Caco-2 (cell line): ENCODE results near the gene BICD1. TPM values are rescaled to one million over a fixed set of nuclear protein-coding genes. Genes with fewer than 3 reads are reported as not detected.

ENCODE experiments used
- BruUV-seq: library from RNA; stranded (reverse); fragments of 400-500 nt; replicated peaks from 2 replicates; lab custom pipeline; 2021; lab: Mats Ljungman, UMichigan
- CTCF ChIA-PET: fragments of 300-600 bp; sonication (Branson Sonifier 250); formaldehyde crosslinking; loops from one replicate; lab custom pipeline; 2022; ENCODE audit warnings: antibody characterized with exemption; lab: Charles Lee
- POLR2A ChIA-PET: fragments of 300-600 bp; sonication (Branson Sonifier 250); formaldehyde crosslinking; loops from one replicate; lab custom pipeline; 2022; ENCODE audit warnings: antibody characterized with exemption; lab: Charles Lee
- DNase-seq, 2 experiments: peaks; one replicate each; pipeline versions ENCODE4 v3.0.0 to v3.0.0-alpha.2; 2020 to 2022
- H3K27me3 ChIP-seq: replicated peaks from 2 replicates; pipeline ENCODE4 v1.6.0; 2011; ENCODE audit warnings: low read length; ENCODE audit not compliant: control insufficient read depth, insufficient read depth
- H3K36me3 ChIP-seq: 2 replicates; pipeline ENCODE4 v1.5.1; 2011; ENCODE audit warnings: low read length; ENCODE audit not compliant: control insufficient read depth, insufficient read depth
- H3K4me1 ChIP-seq: fragments of 250-450 bp; sonication (Bioruptor Pico); 2 replicates; pipeline ENCODE4 v1.5.1; 2020; ENCODE audit warnings: mild to moderate bottlenecking
- H3K4me3 ChIP-seq: 2 replicates; pipeline ENCODE4 v1.5.1; 2011; ENCODE audit warnings: low read depth, mild to moderate bottlenecking, control low read depth, low read length
- H3K9me3 ChIP-seq: fragments of 250-450 bp; sonication (Bioruptor Pico); 2 replicates; pipeline ENCODE4 v1.5.1; 2020; ENCODE audit warnings: mild to moderate bottlenecking, moderate library complexity
- H3K27ac Mint-ChIP-seq: one replicate; pipeline ENCODE4 v1.8.0; 2022; ENCODE audit warnings: mixed read lengths; ENCODE audit not compliant: unreplicated experiment
- H3K27me3 Mint-ChIP-seq: one replicate; pipeline ENCODE4 v1.8.0; 2022; ENCODE audit warnings: mixed read lengths; ENCODE audit not compliant: insufficient read depth, unreplicated experiment
- H3K36me3 Mint-ChIP-seq: one replicate; pipeline ENCODE4 v1.8.0; 2022; ENCODE audit warnings: mild to moderate bottlenecking, mixed read lengths; ENCODE audit not compliant: insufficient read depth, unreplicated experiment
- H3K4me1 Mint-ChIP-seq: one replicate; pipeline ENCODE4 v1.8.0; 2022; ENCODE audit warnings: low read depth, mixed read lengths; ENCODE audit not compliant: unreplicated experiment
- H3K4me3 Mint-ChIP-seq: one replicate; pipeline ENCODE4 v1.8.0; 2022; ENCODE audit warnings: mild to moderate bottlenecking, moderate library complexity, mixed read lengths; ENCODE audit not compliant: unreplicated experiment
- H3K9me3 Mint-ChIP-seq: one replicate; pipeline ENCODE4 v1.8.0; 2022; ENCODE audit warnings: mixed read lengths; ENCODE audit not compliant: unreplicated experiment
- CTCF ChIP-seq, 2 experiments: fragments of 200-600 bp in 1 of 2; IDR thresholded peaks; 1 replicate in 1 of 2; 2 replicates in 1 of 2; pipeline versions ENCODE4 v1.5.1 to v1.8.0; 2011 to 2022; ENCODE audit warnings: antibody characterized with exemption in 1 of 2, control low read depth in 1 of 2, inconsistent platforms in 1 of 2, low read depth in 1 of 2, low read length in 1 of 2, mild to moderate bottlenecking in 1 of 2, moderate library complexity in 1 of 2; ENCODE audit not compliant: insufficient read depth in 1 of 2, severe bottlenecking in 1 of 2, unreplicated experiment in 1 of 2
- intact Hi-C: fragments of 100-400 bp; cut with micrococcal nuclease; formaldehyde crosslinking; loops from one replicate; pipeline ENCODE4 v1.10.0; 2022; ENCODE audit not compliant: unreplicated experiment
- total RNA-seq: library from RNA; stranded (reverse); gene quantifications from 2 replicates; pipeline ENCODE4 v1.2.3, GENCODE V29; 2022

Gene BICD1
- total RNA-seq, 1 experiment from 2014 or later: 36.2 TPM

DNA sequence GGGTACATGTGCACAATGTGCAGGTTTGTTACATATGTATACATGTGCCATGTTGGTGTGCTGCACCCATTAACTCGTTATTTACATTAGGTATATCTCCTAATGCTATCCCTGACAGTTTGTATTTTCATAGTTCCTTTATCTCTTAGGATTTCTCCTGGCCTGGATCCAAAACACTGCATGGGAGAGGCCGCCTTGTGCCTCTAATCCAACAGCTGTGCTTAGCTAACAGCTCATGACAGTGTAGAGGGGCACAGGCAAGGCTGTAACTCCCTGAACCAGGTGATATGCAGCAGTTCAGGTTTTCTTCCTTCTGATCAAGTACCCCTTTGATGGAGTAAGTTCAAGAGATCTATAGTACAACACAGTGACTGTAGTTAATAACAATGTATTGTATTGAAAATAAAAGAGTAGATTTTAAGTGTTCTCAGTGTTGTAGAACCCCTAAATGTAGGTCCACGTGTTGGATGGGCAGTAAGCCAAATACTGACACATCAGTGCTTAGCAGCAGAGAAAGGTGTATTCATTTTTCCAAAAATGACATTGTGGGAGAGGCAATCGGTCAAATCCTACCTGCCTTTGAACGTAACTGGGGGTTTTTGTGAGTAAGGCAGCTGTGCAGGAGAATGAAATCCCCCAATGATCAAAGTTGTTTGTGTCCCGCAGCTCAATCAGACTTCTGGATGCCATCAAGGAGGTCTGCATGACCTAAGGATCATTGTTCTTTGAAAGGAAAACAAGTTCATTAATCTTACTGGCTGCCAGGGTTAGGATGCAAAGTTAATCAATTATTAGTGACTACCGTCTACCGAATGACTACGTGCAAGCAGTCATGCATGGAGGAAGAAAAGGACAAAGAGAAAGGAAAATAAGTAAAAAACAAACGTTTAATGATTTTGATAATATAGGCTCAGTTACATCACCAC, 203.4 kb downstream of the BICD1 start:
- H3K4me3 Mint-ChIP-seq: no peak overlapping the region
- no peaks in the 10 kb centered on the region for H3K27me3 Mint-ChIP-seq
- ChIA-PET CTCF (interaction anchor here (2.9 kb wide), 1 partner anchor 657 kb away, joined by 55 read pairs; no protein-coding TSS in a partner anchor), POLR2A (no interaction called here)
- H3K36me3 Mint-ChIP-seq: peaks cover 12% of the 10 kb centered on the region
- Histone ChIP-seq H3K27me3 (no peaks in the 10 kb centered on the region), H3K36me3 (no peaks in the 10 kb centered on the region), H3K4me3 (no peak overlapping the region), H3K4me1 (peaks cover 37% of the 10 kb centered on the region), H3K9me3 (peaks cover 3% of the 10 kb centered on the region; the same call in 1 of the 2 replicates)
- no peak for DNase-seq
- intact Hi-C loops: loop anchor here (10.0 kb wide), 1 partner anchor 905 kb away; no protein-coding TSS in a partner anchor
- peaks cover 44% of the 10 kb centered on the region for H3K4me1 Mint-ChIP-seq
- BruUV-seq: no TSS peak
- peaks cover 11% of the 10 kb centered on the region for H3K9me3 Mint-ChIP-seq
- TF ChIP-seq CTCF (IDR thresholded peaks at IDR 0.05; ENCODE audit: insufficient read depth in 1 of 2, low read depth in 1 of 2, low read length in 1 of 2, severe bottlenecking in 1 of 2, unreplicated experiment in 1 of 2): no peak
- H3K27ac Mint-ChIP-seq: peak overlapping the region; percentile 81

DNA sequence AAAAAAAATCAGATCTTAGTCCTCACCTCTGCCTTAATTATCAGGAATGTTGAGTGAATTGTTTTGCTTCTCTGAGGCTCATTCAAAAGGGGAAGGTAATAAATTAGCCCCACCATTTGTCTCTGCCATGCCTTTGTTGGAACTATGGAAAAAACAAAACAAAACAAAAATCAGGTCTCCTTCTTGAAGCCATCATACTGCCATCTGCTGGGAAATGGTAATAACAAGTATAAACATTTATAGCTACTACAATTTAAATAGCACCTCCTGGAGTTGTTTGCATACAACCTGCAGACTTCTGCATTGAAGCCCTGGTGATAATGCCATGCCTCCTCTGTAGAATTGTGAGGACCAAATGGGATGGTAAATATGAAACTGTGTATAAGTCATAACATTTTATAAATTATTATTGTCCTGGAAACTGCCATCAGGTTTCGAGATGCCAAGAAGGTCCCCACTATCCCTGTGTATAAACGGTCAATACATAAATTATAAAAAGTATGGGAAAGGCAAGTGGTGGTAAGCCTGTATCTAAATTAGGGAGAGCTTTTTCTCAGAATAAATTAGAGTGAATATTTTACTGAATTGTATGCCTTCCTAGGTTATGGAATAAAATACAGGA, 205.5 kb downstream of the BICD1 start:
- peak overlapping the region; percentile 1 for H3K4me3 Mint-ChIP-seq
- intact Hi-C loops: loop anchor here (1.0 to 2.0 kb wide), 4 partner anchors 51 to 659 kb away; no protein-coding TSS in a partner anchor
- peak overlapping the region; percentile 42 for H3K27ac Mint-ChIP-seq
- no peaks in the 10 kb centered on the region for H3K27me3 Mint-ChIP-seq
- Histone ChIP-seq H3K4me3 (no peak overlapping the region), H3K27me3 (no peaks in the 10 kb centered on the region), H3K4me1 (peaks cover 35% of the 10 kb centered on the region), H3K9me3 (peaks cover 4% of the 10 kb centered on the region; the same call in 1 of the 2 replicates), H3K36me3 (no peaks in the 10 kb centered on the region)
- H3K36me3 Mint-ChIP-seq: peaks cover 4% of the 10 kb centered on the region
- TF ChIP-seq CTCF (IDR thresholded peaks at IDR 0.05; ENCODE audit: insufficient read depth in 1 of 2, low read depth in 1 of 2, low read length in 1 of 2, severe bottlenecking in 1 of 2, unreplicated experiment in 1 of 2): peak; percentile 54 to 61
- no TSS peak for BruUV-seq
- DNase-seq: peak in 1 of 2 experiments; percentile 58
- CTCF ChIA-PET: interaction anchor here (0.6 to 2.9 kb wide), 24 partner anchors 11 to 1040 kb away, joined by 3 to 55 read pairs (median 4); partner anchors contain the start of gene ETFBKMT
- POLR2A ChIA-PET: no interaction called here
- H3K9me3 Mint-ChIP-seq: peaks cover 11% of the 10 kb centered on the region
- peaks cover 41% of the 10 kb centered on the region for H3K4me1 Mint-ChIP-seq

- ChIA-PET POLR2A (no interaction called here), CTCF (interaction anchor here (1.3 kb wide), 1 partner anchor 10 kb away, joined by 3 read pairs; no protein-coding TSS in a partner anchor)
- H3K27ac Mint-ChIP-seq: no peak overlapping the region
- H3K36me3 Mint-ChIP-seq: peaks cover 2% of the 10 kb centered on the region
- Histone ChIP-seq H3K4me1 (no peaks in the 10 kb centered on the region), H3K27me3 (no peaks in the 10 kb centered on the region), H3K36me3 (no peaks in the 10 kb centered on the region), H3K4me3 (no peak overlapping the region), H3K9me3 (no peaks in the 10 kb centered on the region)
- intact Hi-C loops: no loop called here
- no peaks in the 10 kb centered on the region for H3K9me3 Mint-ChIP-seq
- no peak for DNase-seq
- no peaks in the 10 kb centered on the region for H3K27me3 Mint-ChIP-seq
- no peak for TF ChIP-seq CTCF (IDR thresholded peaks at IDR 0.05; ENCODE audit: insufficient read depth in 1 of 2, low read depth in 1 of 2, low read length in 1 of 2, severe bottlenecking in 1 of 2, unreplicated experiment in 1 of 2)
- no TSS peak for BruUV-seq
- no peaks in the 10 kb centered on the region for H3K4me1 Mint-ChIP-seq
- H3K4me3 Mint-ChIP-seq: no peak overlapping the region
Measured at GRCh38 chr12:32322354-32322753, 215.7 kb downstream of the BICD1 start.
